Activated CD8-positive, alpha-beta memory T cell treated with anti-CD3 and anti-CD28 coated beads, Interleukin-2, amount 50 U/mL, for 1 hour (primary cell): ENCODE data around the gene ALPK1.
"Not testable (repeated sequence)": the region's sequence is repeated elsewhere in the genome, so short reads cannot be mapped to it uniquely, and the experiment has no call there.

ENCODE experiments used
- DNase-seq: peaks from one replicate; pipeline ENCODE4 v3.0.0-alpha.2; 2020; ENCODE audit errors: extremely low read depth

The ALPK1 gene

DNA sequence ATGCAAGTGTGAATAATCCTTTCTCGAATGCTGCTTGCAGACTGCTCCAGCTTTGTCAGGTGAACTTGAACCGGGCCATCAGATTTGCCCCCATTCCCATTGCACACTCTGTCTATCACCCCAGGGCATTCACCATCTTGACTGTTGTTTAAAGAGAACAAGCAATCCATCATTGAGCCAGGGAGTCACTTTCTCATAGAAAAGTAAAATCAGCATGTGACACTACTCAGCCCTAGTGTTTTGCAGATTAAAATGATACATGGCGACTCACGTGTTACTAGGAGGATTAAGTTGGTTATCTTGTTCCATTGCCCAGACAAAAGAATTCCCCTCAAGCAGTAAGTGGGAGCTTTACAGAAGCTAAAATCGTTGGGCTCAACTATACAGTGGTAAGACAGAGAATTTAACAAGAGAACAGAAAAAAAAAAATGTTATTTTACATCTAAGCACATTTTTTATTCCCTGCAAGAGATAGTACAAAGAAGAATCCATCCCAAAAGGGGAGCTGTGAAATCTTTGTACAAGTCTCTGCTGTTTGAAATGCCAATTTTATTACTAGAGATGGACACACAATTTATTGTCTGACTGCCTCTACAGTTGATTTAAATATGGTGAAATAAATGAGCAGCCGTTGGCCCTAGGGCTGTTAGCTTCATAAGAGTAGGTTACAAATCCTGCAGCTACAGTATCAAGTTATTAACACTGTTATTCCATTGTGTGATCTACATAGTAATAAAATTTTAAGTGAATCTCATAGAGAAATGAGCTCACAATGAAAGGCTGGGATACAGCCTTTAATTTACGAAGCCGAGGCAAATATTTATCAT, 151.3 kb downstream of the ALPK1 start:
- DNase-seq = no peak

DNA sequence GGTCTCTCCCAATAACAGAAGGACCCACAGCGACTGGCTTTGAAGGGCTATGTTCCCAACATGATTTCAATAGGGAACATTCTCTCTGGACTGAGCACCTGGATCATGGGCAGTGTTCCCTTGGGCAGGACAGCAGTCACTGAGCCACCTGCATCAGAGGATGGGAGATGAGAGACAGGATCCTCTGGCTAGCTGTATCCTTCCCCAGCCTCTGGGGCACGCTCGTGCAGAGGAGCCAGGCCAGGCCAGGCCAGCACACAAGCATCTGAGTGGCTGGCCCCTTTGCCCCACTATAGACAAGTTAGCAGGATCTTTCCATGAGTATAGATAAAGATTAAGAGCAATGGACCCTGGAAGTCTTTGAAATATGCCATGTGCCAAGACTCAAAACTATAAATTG, 152.5 kb downstream of the ALPK1 start:
- DNase-seq = no peak

DNA sequence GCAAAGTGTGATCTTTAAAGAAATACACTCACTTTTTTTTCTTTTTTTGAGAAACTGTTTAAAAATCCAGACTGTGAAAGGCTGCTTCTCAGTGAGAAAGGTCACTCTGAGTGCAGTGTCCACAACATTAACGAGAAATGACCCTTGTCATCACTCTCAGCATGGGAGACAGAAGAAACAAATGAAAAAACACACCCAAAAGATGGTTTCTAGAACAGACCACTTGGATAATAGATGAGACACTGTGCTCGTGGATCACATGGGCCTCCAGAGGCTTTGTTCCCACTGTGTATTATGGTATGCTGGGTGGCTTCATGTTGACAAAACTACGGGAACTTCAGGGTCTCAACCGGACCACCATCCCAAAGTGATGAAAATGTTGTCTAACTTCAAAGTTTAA, 153.9 kb downstream of the ALPK1 start:
- no peak for DNase-seq

DNA sequence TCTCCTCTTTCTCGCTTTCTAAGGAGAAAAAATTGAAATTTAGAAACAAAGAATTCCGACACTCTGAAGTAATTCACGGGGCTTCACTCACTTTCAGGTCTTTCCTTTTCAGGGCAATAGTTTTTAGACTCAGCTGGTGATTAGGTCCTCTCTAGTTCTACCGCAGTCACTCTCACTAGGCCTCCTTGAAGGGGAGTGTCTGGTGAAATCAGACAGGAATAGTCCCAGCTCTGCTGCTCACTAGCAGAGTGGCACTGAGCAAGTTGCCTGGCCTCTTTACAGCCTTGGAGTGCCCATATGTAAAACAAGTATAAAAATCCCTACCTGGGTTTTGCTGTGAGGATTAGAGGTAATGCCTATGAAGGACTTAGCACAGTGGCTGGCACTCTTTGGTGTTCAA, 154.7 kb downstream of the ALPK1 start:
- DNase-seq = no peak

DNA sequence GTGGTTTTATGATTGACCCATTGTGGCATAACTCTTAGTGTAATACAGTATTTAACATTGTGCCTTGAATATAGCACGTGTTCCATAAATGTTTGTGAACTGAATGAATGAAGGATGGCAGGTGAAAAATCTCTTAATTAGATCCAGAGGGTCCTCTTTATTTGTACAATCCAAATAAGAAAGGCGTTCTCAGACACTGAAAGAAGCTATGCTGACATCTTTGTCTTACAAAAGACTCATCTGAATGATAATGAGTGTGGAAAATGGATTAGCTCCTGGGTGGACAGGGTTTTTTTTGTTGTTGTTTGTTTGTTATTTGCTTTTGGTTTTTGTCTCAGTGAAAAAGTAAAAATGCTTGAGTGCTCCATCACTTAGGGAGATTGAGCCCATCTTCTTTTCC, 156.2 kb downstream of the ALPK1 start:
- no peak for DNase-seq

DNA sequence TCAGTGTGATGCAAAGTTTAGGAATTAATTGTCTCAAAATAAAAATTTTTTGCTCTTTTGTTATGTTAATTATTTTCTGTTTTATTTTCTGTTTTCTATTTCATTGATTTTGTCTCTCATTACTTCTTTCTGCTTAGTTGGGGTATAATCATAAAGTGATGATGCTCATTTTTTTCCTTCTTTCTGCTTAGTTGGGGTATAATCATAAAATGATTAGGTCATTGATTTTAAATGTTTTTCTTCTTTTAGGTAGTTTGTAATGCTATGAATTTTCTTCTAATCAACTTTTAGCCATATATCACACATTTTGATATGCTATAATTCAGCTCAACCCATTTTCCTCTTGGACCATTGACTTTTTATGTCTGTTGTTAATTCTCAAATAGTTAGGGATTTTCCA, 175.1 kb downstream of the ALPK1 start:
- no peak for DNase-seq

DNA sequence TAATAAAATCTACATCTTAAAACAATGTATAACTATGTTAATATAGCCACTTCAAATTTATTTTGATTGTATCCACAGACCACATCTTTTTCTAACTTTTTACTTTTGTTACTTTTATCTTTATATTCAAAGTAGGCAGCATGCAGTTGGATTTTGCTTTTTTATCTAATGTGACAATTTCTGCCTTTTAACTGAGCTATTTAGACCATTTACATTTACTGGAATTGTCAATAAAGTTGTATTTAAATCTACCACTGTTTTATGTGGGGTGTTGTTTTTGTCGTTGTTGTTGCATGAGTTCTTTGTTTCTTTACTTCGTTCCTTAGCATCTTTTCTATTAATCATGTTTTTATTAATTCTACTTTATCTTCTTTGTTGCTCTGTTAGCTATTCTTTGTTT, 176.8 kb downstream of the ALPK1 start:
- DNase-seq = no peak

DNA sequence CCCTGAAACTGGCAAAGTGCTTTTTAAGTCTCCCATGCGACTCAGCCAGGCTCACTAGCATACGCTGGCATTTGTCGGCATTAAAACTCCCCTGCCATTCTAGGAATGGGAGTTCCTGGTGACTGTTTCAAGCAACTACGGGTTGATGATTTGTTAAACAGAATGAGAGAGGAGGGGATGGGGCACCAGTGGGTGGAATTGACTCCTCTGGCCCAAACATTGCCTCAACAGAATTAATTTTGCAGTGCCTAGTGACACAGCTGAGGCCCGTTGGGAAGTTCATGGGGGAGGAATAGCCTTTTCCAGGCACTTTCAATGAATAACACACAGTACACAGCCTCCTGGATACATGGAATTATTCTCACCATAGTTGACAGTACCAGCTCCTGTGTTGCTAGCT, 188.8 kb downstream of the ALPK1 start:
- no peak for DNase-seq

DNA sequence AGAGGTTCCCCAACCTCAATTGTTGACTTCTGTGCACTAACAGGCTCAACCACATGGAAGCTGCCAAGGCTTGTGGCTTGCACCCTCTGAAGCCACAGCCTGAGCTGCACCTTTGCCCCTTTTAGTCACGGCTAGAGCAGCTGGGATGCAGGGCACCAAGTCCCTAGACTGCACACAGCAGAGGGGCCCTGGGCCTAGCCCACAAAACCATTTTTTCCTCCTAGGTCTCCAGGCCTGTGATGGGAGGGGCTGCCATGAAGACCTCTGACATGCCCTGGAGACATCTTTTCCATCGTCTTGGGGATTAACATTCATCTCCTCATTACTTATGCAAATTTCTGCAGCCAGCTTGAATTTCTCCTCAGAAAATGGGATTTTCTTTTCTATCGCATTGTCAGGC, 193.6 kb downstream of the ALPK1 start:
- not testable (repeated sequence) for DNase-seq
